ENCODE data around the gene SMG1.

Gene SMG1

GRCh38 chr16:18925986-18926865 is at the start of gene SMG1:
Gene SMG1, minus strand, starts transcription at chr16:18926408. Its CDS starts 367 bp downstream, at chr16:18926041.
- peak within 1 kb of the TSS; percentile 70 for H3K4me3 ChIP-seq (ENCODE audit: low read length)
- DNase-seq (ENCODE audit: low read depth) = peak; percentile 99

GRCh38 chr16:18975109-18975508 is 48.9 kb upstream of the SMG1 start:
- no peak for TF ChIP-seq CTCF (IDR thresholded peaks at IDR 0.05; ENCODE audit: insufficient read depth, low read depth, low read length, missing control alignments)
- no peak overlapping the region for H3K4me3 ChIP-seq (ENCODE audit: low read length)
- no peak for DNase-seq (ENCODE audit: low read depth)

GRCh38 chr16:18969855-18970240 is 43.6 kb upstream of the SMG1 start:
- H3K4me3 ChIP-seq (ENCODE audit: low read length) = no peak overlapping the region
- no peak for DNase-seq (ENCODE audit: low read depth)
- no peak for TF ChIP-seq CTCF (IDR thresholded peaks at IDR 0.05; ENCODE audit: insufficient read depth, low read depth, low read length, missing control alignments)

- H3K4me3 ChIP-seq (ENCODE audit: low read length) = no peak overlapping the region
- peak; percentile 89 for TF ChIP-seq CTCF (IDR thresholded peaks at IDR 0.05; ENCODE audit: insufficient read depth, low read depth, low read length, missing control alignments)
- DNase-seq (ENCODE audit: low read depth) = peak; percentile 73
Observed at GRCh38 chr16:18969050-18969854, 43.0 kb upstream of the SMG1 start.

- DNase-seq (ENCODE audit: low read depth) = no peak
- H3K4me3 ChIP-seq (ENCODE audit: low read length) = no peak overlapping the region
- no peak for TF ChIP-seq CTCF (IDR thresholded peaks at IDR 0.05; ENCODE audit: insufficient read depth, low read depth, low read length, missing control alignments)
Observed at GRCh38 chr16:18966791-18967190, 40.6 kb upstream of the SMG1 start.

GRCh38 chr16:18965555-18965954 is 39.3 kb upstream of the SMG1 start:
- DNase-seq (ENCODE audit: low read depth) = no peak
- H3K4me3 ChIP-seq (ENCODE audit: low read length) = no peak overlapping the region
- no peak for TF ChIP-seq CTCF (IDR thresholded peaks at IDR 0.05; ENCODE audit: insufficient read depth, low read depth, low read length, missing control alignments)

- no peak overlapping the region for H3K4me3 ChIP-seq (ENCODE audit: low read length)
- TF ChIP-seq CTCF (IDR thresholded peaks at IDR 0.05; ENCODE audit: insufficient read depth, low read depth, low read length, missing control alignments) = no peak
- DNase-seq (ENCODE audit: low read depth) = no peak
Observed at GRCh38 chr16:18959031-18959505, 32.9 kb upstream of the SMG1 start.

Measured in epithelial cell of esophagus (primary cell).